HG03460 (cell line): Measurements from ENCODE around the gene OCA2.
"Not testable (repeated sequence)": the region's sequence is repeated elsewhere in the genome, so short reads cannot be mapped to it uniquely, and the experiment has no call there.

Experiments used
- ATAC-seq: cut with Tn5 transposase; IDR thresholded peaks from one replicate; pipeline ENCODE4 v1.9.1; 2021; ENCODE audit not compliant: unreplicated experiment

The OCA2 gene

GRCh38 chr15:27787931-27788330 lies 311.2 kb downstream of the OCA2 start:
- no peak for ATAC-seq

- no peak for ATAC-seq
Observed at GRCh38 chr15:27784107-27784506, 315.0 kb downstream of the OCA2 start.

- ATAC-seq: no peak
Observed at GRCh38 chr15:27783678-27784077, 315.4 kb downstream of the OCA2 start.

- no peak for ATAC-seq
Observed at GRCh38 chr15:27782125-27782524, 317.0 kb downstream of the OCA2 start.

GRCh38 chr15:27776501-27776900 lies 322.6 kb downstream of the OCA2 start:
- no peak for ATAC-seq

GRCh38 chr15:27774638-27775037 lies 324.5 kb downstream of the OCA2 start:
- no peak for ATAC-seq

- ATAC-seq: no peak
Observed at GRCh38 chr15:27774191-27774590, 324.9 kb downstream of the OCA2 start.

GRCh38 chr15:27771892-27772291 lies 327.2 kb downstream of the OCA2 start:
- ATAC-seq: no peak

- no peak for ATAC-seq
Observed at GRCh38 chr15:27770769-27771554, 328.2 kb downstream of the OCA2 start.

- no peak for ATAC-seq
Observed at GRCh38 chr15:27770086-27770607, 329.0 kb downstream of the OCA2 start.

GRCh38 chr15:27769652-27770051 lies 329.5 kb downstream of the OCA2 start:
- no peak for ATAC-seq

GRCh38 chr15:27768732-27769475 lies 330.2 kb downstream of the OCA2 start:
- ATAC-seq: no peak

- no peak for ATAC-seq
Observed at GRCh38 chr15:27767918-27768640, 331.0 kb downstream of the OCA2 start.

- ATAC-seq: not testable (repeated sequence)
Observed at GRCh38 chr15:27767430-27767829, 331.7 kb downstream of the OCA2 start.

GRCh38 chr15:27764339-27764738 lies 334.8 kb downstream of the OCA2 start:
- ATAC-seq: no peak

- ATAC-seq: no peak
Observed at GRCh38 chr15:27763514-27763913, 335.6 kb downstream of the OCA2 start.

GRCh38 chr15:27762471-27762870 lies 336.6 kb downstream of the OCA2 start:
- no peak for ATAC-seq

- no peak for ATAC-seq
Observed at GRCh38 chr15:27757052-27757451, 342.1 kb downstream of the OCA2 start.

- no peak for ATAC-seq
Observed at GRCh38 chr15:27752691-27753090, 346.4 kb downstream of the OCA2 start.

- no peak for ATAC-seq
Observed at GRCh38 chr15:27747997-27748396, 351.1 kb downstream of the OCA2 start.

GRCh38 chr15:27746401-27746955 lies 352.6 kb downstream of the OCA2 start:
- ATAC-seq: no peak
